Tibial nerve (tissue), 4 donors: ENCODE data around the gene MAGEA8. TPM values are rescaled to one million over a fixed set of nuclear protein-coding genes. Genes with fewer than 3 reads are reported as not detected.

ENCODE experiments used
- DNase-seq, 2 donors: peaks; one replicate each; pipeline ENCODE4 v3.0.0-alpha.2; 2019; ENCODE audit warnings: low spot score in 2 of 2
- H3K27ac ChIP-seq, 4 donors: fragments of 200-600 bp; sonication (generic) in 3 of 4; one replicate each; pipeline ENCODE4 v1.5.1; 2017 to 2019; ENCODE audit warnings: mild to moderate bottlenecking in 1 of 4
- H3K27me3 ChIP-seq, 2 donors: fragments of 200-600 bp; sonication (generic) in 1 of 2; one replicate each; pipeline versions ENCODE4 v1.5.1 to v1.6.0; 2017 to 2019
- H3K36me3 ChIP-seq, 3 donors: fragments of 200-600 bp; sonication (generic); one replicate each; pipeline ENCODE4 v1.5.1; 2018 to 2019
- H3K4me1 ChIP-seq, 4 donors: fragments of 200-600 bp; sonication (generic) in 3 of 4; one replicate each; pipeline ENCODE4 v1.5.1; 2017 to 2019
- H3K4me3 ChIP-seq, 4 donors: fragments of 200-600 bp; sonication (generic) in 3 of 4; one replicate each; pipeline ENCODE4 v1.5.1; 2017 to 2019; ENCODE audit warnings: mild to moderate bottlenecking in 1 of 4, moderate library complexity in 1 of 4
- H3K9me3 ChIP-seq, 4 donors: fragments of 200-600 bp; sonication (generic) in 3 of 4; one replicate each; pipeline ENCODE4 v1.5.1; 2017 to 2019
- CTCF ChIP-seq, 5 experiments: fragments of 200-600 bp in 3 of 5; fragments of 450-650 bp in 2 of 5; sonication (generic) in 3 of 5; IDR thresholded peaks; one replicate each; pipeline ENCODE4 v1.5.1; 2016 to 2019; ENCODE audit warnings: antibody characterized with exemption in 5 of 5, mild to moderate bottlenecking in 3 of 5, moderate library complexity in 2 of 5
- EP300 ChIP-seq, 2 donors: sonication (generic); formaldehyde crosslinking; IDR thresholded peaks; one replicate each; pipeline ENCODE4 v1.6.1; 2017; ENCODE audit warnings: antibody characterized with exemption in 2 of 2, mild to moderate bottlenecking in 1 of 2
- POLR2A ChIP-seq, 2 donors: fragments of 450-650 bp; IDR thresholded peaks; one replicate each; pipeline ENCODE4 v1.6.1; 2017; ENCODE audit warnings: antibody characterized with exemption in 2 of 2, mild to moderate bottlenecking in 2 of 2, moderate library complexity in 2 of 2
- WGBS, 2 donors: methylation state at CpG; one replicate each; pipeline ENCODE4 v1.1.5; 2018; 5-methylcytosine and 5-hydroxymethylcytosine counted together
- total RNA-seq, 4 donors: library from RNA; depleted of rRNA; stranded (reverse); fragments of >200 nt; gene quantifications; one replicate each; pipeline ENCODE4 v1.1.0, GENCODE V29; 2016

Gene MAGEA8
- total RNA-seq, 4 donors from 2014 or later: not detected

GRCh38 chrX:149851864-149852263 is 29.1 kb upstream of the MAGEA8 start:
- no peak for DNase-seq
- Histone ChIP-seq H3K9me3 (no peaks in the 10 kb centered on the region), H3K27ac (no peak overlapping the region), H3K4me1 (no peaks in the 10 kb centered on the region), H3K4me3 (no peak overlapping the region), H3K27me3 (no peaks in the 10 kb centered on the region), H3K36me3 (no peaks in the 10 kb centered on the region)
- TF ChIP-seq CTCF (IDR thresholded peaks at IDR 0.05): no peak

- Histone ChIP-seq H3K9me3 (no peaks in the 10 kb centered on the region), H3K27me3 (no peaks in the 10 kb centered on the region), H3K27ac (no peak overlapping the region), H3K4me3 (no peak overlapping the region), H3K36me3 (no peaks in the 10 kb centered on the region), H3K4me1 (no peaks in the 10 kb centered on the region)
- DNase-seq: no peak
- TF ChIP-seq CTCF (IDR thresholded peaks at IDR 0.05) (no peak), EP300 (IDR thresholded peaks at IDR 0.05) (no peak)
- 43 to 61% methylated on average over 2 of the region's 2 CpGs for WGBS, 2 donors
Observed at GRCh38 chrX:149853925-149854324, 27.1 kb upstream of the MAGEA8 start.

- Histone ChIP-seq H3K4me1 (no peaks in the 10 kb centered on the region), H3K9me3 (peaks cover 0 to 3% (median 0%) of the 10 kb centered on the region in 4 donors), H3K27ac (no peak overlapping the region), H3K27me3 (no peaks in the 10 kb centered on the region), H3K4me3 (no peak overlapping the region), H3K36me3 (no peaks in the 10 kb centered on the region)
- TF ChIP-seq POLR2A (IDR thresholded peaks at IDR 0.05): no peak
- no peak for TF ChIP-seq CTCF (IDR thresholded peaks at IDR 0.05)
- no peak for TF ChIP-seq EP300 (IDR thresholded peaks at IDR 0.05)
- WGBS, 2 donors: 80 to 90% methylated on average over 6 of the region's 6 CpGs
- DNase-seq: no peak
Observed at GRCh38 chrX:149858592-149858991, 22.4 kb upstream of the MAGEA8 start.

- peaks cover 0 to 3% (median 0%) of the 10 kb centered on the region in 4 donors for H3K9me3 ChIP-seq
- no peaks in the 10 kb centered on the region for H3K4me1 ChIP-seq
- H3K27me3 ChIP-seq: no peaks in the 10 kb centered on the region
- H3K36me3 ChIP-seq: no peaks in the 10 kb centered on the region
- no peak overlapping the region for H3K27ac ChIP-seq
- no peak for DNase-seq
- no peak for TF ChIP-seq EP300 (IDR thresholded peaks at IDR 0.05)
- TF ChIP-seq CTCF (IDR thresholded peaks at IDR 0.05): no peak
- no peak for TF ChIP-seq POLR2A (IDR thresholded peaks at IDR 0.05)
- H3K4me3 ChIP-seq: no peak overlapping the region
Observed at GRCh38 chrX:149860445-149860844, 20.5 kb upstream of the MAGEA8 start.

GRCh38 chrX:149865390-149865789 is 15.6 kb upstream of the MAGEA8 start:
- no peak for DNase-seq
- 87 to 92% methylated on average over 2 of the region's 2 CpGs for WGBS, 2 donors
- no peak overlapping the region for H3K4me3 ChIP-seq
- no peaks in the 10 kb centered on the region for H3K27me3 ChIP-seq
- TF ChIP-seq CTCF (IDR thresholded peaks at IDR 0.05): no peak
- no peaks in the 10 kb centered on the region for H3K4me1 ChIP-seq
- peaks cover 0 to 3% (median 0%) of the 10 kb centered on the region in 4 donors for H3K9me3 ChIP-seq
- H3K36me3 ChIP-seq: no peaks in the 10 kb centered on the region
- H3K27ac ChIP-seq: no peak overlapping the region
